Neuronal stem cell (in vitro differentiated cells): Measurements from ENCODE around the gene WIZ.
"Not testable (repeated sequence)": the region's sequence is repeated elsewhere in the genome, so short reads cannot be mapped to it uniquely, and the experiment has no call there.

Experiments
- DNase-seq: peaks from one replicate; pipeline ENCODE4 v3.0.0-alpha.2; 2013; ENCODE audit warnings: low spot score
- H2AFZ ChIP-seq: one replicate; pipeline ENCODE4 v1.6.1; 2013; ENCODE audit warnings: mild to moderate bottlenecking, low read length, inconsistent platforms
- H2AK5ac ChIP-seq: 2 replicates; pipeline ENCODE4 v1.6.1; 2013; ENCODE audit warnings: low read depth, mild to moderate bottlenecking, inconsistent platforms, low read length, moderate library complexity, mixed read lengths
- H2BK120ac ChIP-seq: 2 replicates; pipeline ENCODE4 v1.6.1; 2013; ENCODE audit warnings: low read depth, mild to moderate bottlenecking, inconsistent platforms, low read length, moderate library complexity, mixed read lengths
- H2BK12ac ChIP-seq: one replicate; pipeline ENCODE4 v1.6.1; 2013; ENCODE audit warnings: low read length, inconsistent platforms
- H2BK15ac ChIP-seq: 2 replicates; pipeline ENCODE4 v1.6.1; 2013; ENCODE audit warnings: mild to moderate bottlenecking, low read length, inconsistent platforms, mixed read lengths
- H2BK5ac ChIP-seq: one replicate; pipeline ENCODE4 v1.6.1; 2013; ENCODE audit warnings: inconsistent platforms, mild to moderate bottlenecking, low read length, moderate library complexity
- H3K14ac ChIP-seq: one replicate; pipeline ENCODE4 v1.6.1; 2013; ENCODE audit warnings: low read length, inconsistent platforms
- H3K18ac ChIP-seq: 2 replicates; pipeline ENCODE4 v1.6.1; 2013; ENCODE audit warnings: low read length, inconsistent platforms
- H3K23ac ChIP-seq: 2 replicates; pipeline ENCODE4 v1.6.1; 2013; ENCODE audit warnings: low read depth, mild to moderate bottlenecking, mixed read lengths, low read length, inconsistent platforms; ENCODE audit not compliant: poor library complexity
- H3K27ac ChIP-seq: replicated peaks from 3 replicates; pipeline ENCODE4 v1.5.1; 2013; ENCODE audit warnings: low read length, inconsistent platforms
- H3K27me3 ChIP-seq, 3 experiments: 2 replicates each; pipeline ENCODE4 v1.6.1; 2013; ENCODE audit warnings: low read length in 3 of 3, mild to moderate bottlenecking in 2 of 3, inconsistent platforms in 1 of 3, low read depth in 1 of 3, mixed read lengths in 1 of 3, moderate library complexity in 1 of 3; ENCODE audit not compliant: control insufficient read depth in 3 of 3, insufficient read depth in 3 of 3
- H3K36me3 ChIP-seq, 2 donors: replicated peaks in 1 of 2; 2 replicates each; pipeline ENCODE4 v1.6.1; 2013; ENCODE audit warnings: low read length in 2 of 2; ENCODE audit not compliant: control insufficient read depth in 2 of 2, insufficient read depth in 2 of 2
- H3K4ac ChIP-seq: 2 replicates; pipeline ENCODE4 v1.6.1; 2013; ENCODE audit warnings: inconsistent platforms, mild to moderate bottlenecking, low read length, moderate library complexity
- H3K4me1 ChIP-seq, 2 donors: 1 replicate in 1 of 2; 2 replicates in 1 of 2; pipeline ENCODE4 v1.6.1; 2013; ENCODE audit warnings: low read length in 2 of 2, low read depth in 1 of 2; ENCODE audit not compliant: control insufficient read depth in 2 of 2, insufficient read depth in 1 of 2
- H3K4me2 ChIP-seq: one replicate; pipeline ENCODE4 v1.6.1; 2013; ENCODE audit warnings: mild to moderate bottlenecking, low read length, inconsistent platforms; ENCODE audit not compliant: insufficient read depth, poor library complexity, severe bottlenecking
- H3K4me3 ChIP-seq, 2 donors: 2 replicates each; pipeline ENCODE4 v1.5.1; 2013; ENCODE audit warnings: low read length in 2 of 2, mild to moderate bottlenecking in 2 of 2, inconsistent platforms in 1 of 2, moderate library complexity in 1 of 2
- H3K79me1 ChIP-seq: one replicate; pipeline ENCODE4 v1.6.1; 2013; ENCODE audit warnings: low read depth, mild to moderate bottlenecking, inconsistent platforms, low read length, moderate library complexity
- H3K9ac ChIP-seq: one replicate; pipeline ENCODE4 v1.6.1; 2013; ENCODE audit warnings: mild to moderate bottlenecking, low read depth, low read length, inconsistent platforms; ENCODE audit not compliant: poor library complexity
- H3K9me3 ChIP-seq, 2 donors: replicated peaks in 1 of 2; 2 replicates each; pipeline versions ENCODE3 to v1.6.1; 2013; ENCODE audit warnings: low read length in 2 of 2, mild to moderate bottlenecking in 2 of 2, inconsistent platforms in 1 of 2, low read depth in 1 of 2, mixed read lengths in 1 of 2, moderate library complexity in 1 of 2; ENCODE audit not compliant: control insufficient read depth in 2 of 2, insufficient read depth in 1 of 2
- H4K8ac ChIP-seq: one replicate; pipeline ENCODE4 v1.6.1; 2013; ENCODE audit warnings: low read depth, mild to moderate bottlenecking, inconsistent platforms, low read length, moderate library complexity
- H4K91ac ChIP-seq: one replicate; pipeline ENCODE4 v1.6.1; 2013; ENCODE audit warnings: low read length, low read depth, mild to moderate bottlenecking, inconsistent platforms; ENCODE audit not compliant: poor library complexity
- WGBS, 2 donors: extraction: QIAGEN DNeasy Blood & Tissue Kit; methylation state at CpG; one replicate each; pipeline ENCODE4 v1.1.7; 2013; ENCODE audit warnings: missing lambda C conversion rate in 2 of 2, mixed read lengths in 1 of 2; ENCODE audit not compliant: insufficient read length in 2 of 2, insufficient replicate concordance in 1 of 2; ENCODE audit errors: extremely low coverage in 2 of 2; 5-methylcytosine and 5-hydroxymethylcytosine counted together

WIZ gene

GRCh38 chr19:15495151-15495550 is 45.4 kb upstream of the WIZ start:
- Histone ChIP-seq H3K79me1 (no peaks in the 10 kb centered on the region), H2BK5ac (no peak overlapping the region), H3K4ac (no peak overlapping the region), H3K27me3 (peaks cover 0 to 6% (median 0%) of the 10 kb centered on the region in 3 experiments), H4K8ac (no peak overlapping the region), H3K36me3 (no peaks in the 10 kb centered on the region), H3K9me3 (no peaks in the 10 kb centered on the region), H3K9ac (no peak overlapping the region), H2BK15ac (no peak overlapping the region), H3K23ac (no peak overlapping the region), H4K91ac (no peak overlapping the region), H3K18ac (no peak overlapping the region), H3K4me2 (no peak overlapping the region), H3K27ac (no peak overlapping the region), H2AK5ac (no peak overlapping the region), H2BK120ac (no peak overlapping the region), H3K14ac (no peak overlapping the region), H3K4me1 (no peaks in the 10 kb centered on the region), H2AFZ (no peak overlapping the region), H3K4me3 (no peak overlapping the region), H2BK12ac (no peak overlapping the region)
- no CpG with 5 or more reads among the region's 1 CpG for WGBS, 2 donors
- DNase-seq: no peak

- Histone ChIP-seq H3K79me1 (no peaks in the 10 kb centered on the region), H3K18ac (no peak overlapping the region), H3K27me3 (no peaks in the 10 kb centered on the region), H3K27ac (no peak overlapping the region), H3K36me3 (no peaks in the 10 kb centered on the region), H4K91ac (no peak overlapping the region), H3K4me3 (no peak overlapping the region), H3K4me1 (no peaks in the 10 kb centered on the region), H3K4ac (no peak overlapping the region), H2BK15ac (no peak overlapping the region), H2AK5ac (no peak overlapping the region), H2BK5ac (no peak overlapping the region), H3K4me2 (no peak overlapping the region), H4K8ac (no peak overlapping the region), H3K14ac (no peak overlapping the region), H3K23ac (no peak overlapping the region), H2BK12ac (no peak overlapping the region), H3K9me3 (peaks cover 0 to 5% of the 10 kb centered on the region in 2 donors), H2AFZ (no peak overlapping the region), H2BK120ac (no peak overlapping the region), H3K9ac (no peak overlapping the region)
- no peak for DNase-seq
- WGBS, 2 donors: no CpG with 5 or more reads among the region's 13 CpGs
Observed at GRCh38 chr19:15488489-15489226, 38.9 kb upstream of the WIZ start.

- Histone ChIP-seq H4K8ac (no peak overlapping the region), H3K79me1 (no peaks in the 10 kb centered on the region), H3K36me3 (no peaks in the 10 kb centered on the region), H2AFZ (no peak overlapping the region), H4K91ac (no peak overlapping the region), H3K4me3 (no peak overlapping the region), H3K27ac (no peak overlapping the region), H3K18ac (no peak overlapping the region), H3K4me2 (no peak overlapping the region), H2BK12ac (no peak overlapping the region), H3K9me3 (peaks cover 0 to 9% of the 10 kb centered on the region in 2 donors), H3K27me3 (no peaks in the 10 kb centered on the region), H2BK15ac (no peak overlapping the region), H3K23ac (no peak overlapping the region), H2BK5ac (no peak overlapping the region), H3K4ac (no peak overlapping the region), H3K4me1 (no peaks in the 10 kb centered on the region), H3K14ac (no peak overlapping the region), H3K9ac (no peak overlapping the region), H2BK120ac (no peak overlapping the region), H2AK5ac (no peak overlapping the region)
- no peak for DNase-seq
- WGBS, 2 donors: no CpG with 5 or more reads among the region's 4 CpGs
Observed at GRCh38 chr19:15487038-15487437, 37.3 kb upstream of the WIZ start.

GRCh38 chr19:15485768-15486167 is 36.0 kb upstream of the WIZ start:
- not testable (repeated sequence) for H3K9ac ChIP-seq, H3K23ac ChIP-seq, H2BK5ac ChIP-seq, H2AFZ ChIP-seq, H3K9me3 ChIP-seq, H4K8ac ChIP-seq, H2BK12ac ChIP-seq, H3K4me1 ChIP-seq, H3K4ac ChIP-seq, H3K27me3 ChIP-seq, H2AK5ac ChIP-seq, H3K18ac ChIP-seq, DNase-seq, H2BK120ac ChIP-seq, H3K14ac ChIP-seq, H3K27ac ChIP-seq, H3K4me2 ChIP-seq, H3K79me1 ChIP-seq, H4K91ac ChIP-seq, H3K36me3 ChIP-seq, H3K4me3 ChIP-seq, H2BK15ac ChIP-seq
- no CpG with 5 or more reads among the region's 5 CpGs for WGBS, 2 donors
